Tibial artery (tissue), 4 donors: ENCODE data around the gene C20orf202.

Experiments used
- DNase-seq, 2 donors: peaks; one replicate each; pipeline ENCODE4 v3.0.0-alpha.2; 2019
- H3K27ac ChIP-seq, 2 donors: fragments of 200-600 bp; sonication (generic) in 1 of 2; 1 replicate in 1 of 2; 2 replicates in 1 of 2; pipeline ENCODE4 v1.5.1; 2018 to 2019; ENCODE audit warnings: mild to moderate bottlenecking in 1 of 2
- H3K27me3 ChIP-seq, 2 donors: fragments of 200-600 bp; sonication (generic) in 1 of 2; one replicate each; pipeline versions ENCODE4 v1.5.1 to v1.6.0; 2016 to 2019
- H3K36me3 ChIP-seq, 3 donors: fragments of 200-600 bp; sonication (generic) in 2 of 3; one replicate each; pipeline ENCODE4 v1.5.1; 2016 to 2019; ENCODE audit warnings: mild to moderate bottlenecking in 2 of 3
- H3K4me1 ChIP-seq, 4 donors: fragments of 200-600 bp; sonication (generic) in 2 of 4; 1 replicate in 3 of 4; 2 replicates in 1 of 4; pipeline ENCODE4 v1.5.1; 2016 to 2019
- H3K4me3 ChIP-seq, 2 donors: fragments of 200-600 bp; sonication (generic) in 1 of 2; 1 replicate in 1 of 2; 2 replicates in 1 of 2; pipeline ENCODE4 v1.5.1; 2018 to 2019; ENCODE audit warnings: mild to moderate bottlenecking in 2 of 2
- H3K9me3 ChIP-seq, 3 donors: fragments of 200-600 bp; sonication (generic) in 1 of 3; one replicate each; pipeline ENCODE4 v1.5.1; 2016 to 2019
- CTCF ChIP-seq, 2 experiments: fragments of 200-600 bp in 1 of 2; fragments of 450-650 bp in 1 of 2; IDR thresholded peaks; one replicate each; pipeline ENCODE4 v1.5.1; 2017 to 2019; ENCODE audit warnings: antibody characterized with exemption in 2 of 2, mild to moderate bottlenecking in 1 of 2, moderate library complexity in 1 of 2
- intact Hi-C: fragments of 100-400 bp; cut with DNase I; formaldehyde crosslinking; loops from one replicate; pipeline ENCODE4 v1.15.0; 2023; ENCODE audit warnings: low total_unique reads

Gene C20orf202

DNA sequence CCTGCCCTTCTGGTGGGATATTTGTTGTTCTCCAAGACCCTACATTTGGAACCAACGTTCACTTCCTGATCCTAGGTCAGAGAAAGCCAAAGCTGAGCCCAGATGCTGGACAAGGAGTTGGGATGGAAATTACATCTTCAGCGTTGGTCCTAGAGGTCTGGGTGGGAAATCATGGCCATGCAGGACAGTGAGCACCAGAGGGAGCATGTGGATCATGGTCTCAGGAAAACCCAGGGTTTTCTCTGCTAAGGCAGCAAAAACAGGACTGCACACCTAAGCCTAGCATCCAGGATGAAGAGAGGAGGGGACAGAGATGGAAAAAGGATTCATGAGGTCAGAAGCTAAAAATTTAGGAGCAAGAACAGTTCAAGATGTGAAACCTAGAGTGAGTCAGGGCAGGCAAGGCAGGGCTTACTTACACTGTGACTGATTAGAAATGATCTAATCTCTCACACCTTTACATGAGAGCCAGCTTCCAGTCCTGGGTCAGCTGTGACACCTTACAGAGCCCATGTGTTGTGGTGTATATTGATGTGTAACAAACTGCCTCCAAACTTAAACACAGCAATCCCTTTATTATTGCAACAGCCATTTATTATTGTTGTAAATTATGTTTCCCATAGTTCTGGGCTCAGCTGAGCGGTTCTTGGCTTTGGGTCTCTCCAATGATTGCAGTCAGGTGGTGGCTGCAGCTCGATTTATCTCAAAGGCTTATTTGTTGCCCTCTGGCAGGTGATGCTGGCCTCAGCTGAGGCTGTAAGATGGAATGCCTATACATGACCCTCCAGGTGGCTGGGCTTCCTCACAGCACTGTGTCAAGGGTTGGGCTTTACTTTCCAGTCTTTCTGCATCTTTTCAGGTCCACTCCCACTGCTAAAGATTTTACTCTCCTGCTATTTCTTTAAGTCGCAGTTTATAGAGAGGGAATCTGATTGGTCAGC is 6.5 kb downstream of the C20orf202 start:
- DNase-seq = no peak
- no peak overlapping the region for H3K4me3 ChIP-seq
- H3K27ac ChIP-seq = no peak overlapping the region
- H3K9me3 ChIP-seq = no peaks in the 10 kb centered on the region
- H3K27me3 ChIP-seq = peaks cover 0 to 5% of the 10 kb centered on the region in 2 donors
- TF ChIP-seq CTCF (IDR thresholded peaks at IDR 0.05) = no peak
- H3K4me1 ChIP-seq = no peaks in the 10 kb centered on the region
- H3K36me3 ChIP-seq = no peaks in the 10 kb centered on the region
- intact Hi-C loops = no loop called here

DNA sequence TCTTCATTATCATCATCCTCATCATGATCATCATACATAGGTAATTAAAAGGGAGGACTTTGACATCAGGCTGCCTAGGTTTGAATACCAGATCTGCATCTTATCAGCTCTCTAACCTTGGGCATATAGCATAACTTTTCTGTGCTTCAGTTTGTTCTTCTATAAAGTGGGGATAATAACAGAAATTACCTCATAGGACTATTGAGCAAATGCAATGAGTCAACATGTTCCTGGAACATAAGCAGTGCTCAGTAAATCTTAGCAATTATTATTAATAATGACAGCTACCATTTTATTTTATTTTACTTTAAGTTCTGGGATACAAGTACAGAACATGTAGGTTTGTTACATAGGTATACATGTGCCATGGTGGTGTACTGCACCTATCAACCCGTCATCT is 7.2 kb downstream of the C20orf202 start:
- no peak for TF ChIP-seq CTCF (IDR thresholded peaks at IDR 0.05)
- H3K4me3 ChIP-seq = no peak overlapping the region
- H3K27ac ChIP-seq = no peak overlapping the region
- intact Hi-C loops = no loop called here
- H3K9me3 ChIP-seq = no peaks in the 10 kb centered on the region
- H3K27me3 ChIP-seq = peaks cover 0 to 13% of the 10 kb centered on the region in 2 donors
- DNase-seq = no peak
- H3K4me1 ChIP-seq = no peaks in the 10 kb centered on the region
- no peaks in the 10 kb centered on the region for H3K36me3 ChIP-seq

DNA sequence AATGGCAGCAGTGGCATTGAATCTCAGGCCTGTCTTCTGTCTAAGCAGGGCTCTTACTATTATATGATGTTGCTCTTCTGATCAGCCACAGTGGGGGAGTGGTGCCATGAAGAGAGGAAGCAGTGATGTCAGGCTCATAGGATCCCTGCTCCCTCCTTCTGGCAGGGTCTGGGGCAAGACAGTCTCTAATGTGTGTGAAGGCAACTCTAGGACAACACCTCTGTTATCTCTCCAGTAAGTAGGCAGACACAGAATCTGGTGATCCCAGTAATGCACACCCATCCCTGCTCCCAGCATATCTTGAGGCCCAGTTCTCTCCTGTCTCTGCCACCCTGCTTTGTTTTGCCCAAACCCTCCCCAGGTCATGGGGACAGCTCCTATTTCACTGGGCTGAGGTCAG is 8.8 kb downstream of the C20orf202 start:
- Histone ChIP-seq H3K27ac (no peak overlapping the region), H3K36me3 (no peaks in the 10 kb centered on the region), H3K27me3 (peaks cover 0 to 20% of the 10 kb centered on the region in 2 donors), H3K9me3 (no peaks in the 10 kb centered on the region), H3K4me1 (no peaks in the 10 kb centered on the region), H3K4me3 (no peak overlapping the region)
- intact Hi-C loops = no loop called here
- TF ChIP-seq CTCF (IDR thresholded peaks at IDR 0.05) = no peak
- DNase-seq = no peak

DNA sequence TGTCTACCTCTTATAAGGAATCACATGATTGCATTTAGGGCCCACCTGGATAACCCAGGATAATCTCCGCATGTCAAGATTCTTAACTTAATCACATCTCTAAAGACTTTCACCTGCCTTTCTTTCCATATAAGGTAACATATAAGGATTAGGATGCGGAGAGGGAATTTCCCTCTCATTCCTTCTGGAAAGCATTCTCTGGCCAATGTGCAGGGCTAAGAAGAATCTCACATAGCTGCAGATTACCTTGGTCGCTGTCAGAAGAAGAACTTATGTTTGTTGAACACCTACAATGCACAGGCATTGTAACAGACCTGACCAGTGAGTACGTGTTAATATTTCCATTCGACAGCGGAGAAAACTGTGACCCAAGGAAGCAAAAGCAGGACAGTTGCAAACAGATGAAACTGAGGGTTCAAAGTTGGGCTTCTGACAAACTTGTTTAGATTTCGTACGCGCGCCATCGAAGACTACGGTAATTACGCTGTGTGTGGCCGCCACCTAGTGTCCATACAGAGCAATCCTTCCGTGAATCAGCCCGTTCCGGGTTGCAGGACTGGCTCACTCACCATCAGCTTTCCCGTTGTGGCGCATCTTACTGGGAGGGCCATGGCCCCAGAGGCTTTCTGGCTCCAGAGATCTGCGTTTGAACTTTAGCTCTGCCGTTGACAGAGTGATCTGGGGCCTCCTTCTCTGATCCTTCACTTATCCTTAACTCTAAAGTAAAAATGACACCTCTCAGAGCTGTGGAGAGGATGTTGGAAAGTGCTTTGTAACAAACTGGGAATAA is 9.5 kb downstream of the C20orf202 start:
- TF ChIP-seq CTCF (IDR thresholded peaks at IDR 0.05) = peak; percentile 54 to 70
- intact Hi-C loops = no loop called here
- no peak overlapping the region for H3K4me3 ChIP-seq

DNA sequence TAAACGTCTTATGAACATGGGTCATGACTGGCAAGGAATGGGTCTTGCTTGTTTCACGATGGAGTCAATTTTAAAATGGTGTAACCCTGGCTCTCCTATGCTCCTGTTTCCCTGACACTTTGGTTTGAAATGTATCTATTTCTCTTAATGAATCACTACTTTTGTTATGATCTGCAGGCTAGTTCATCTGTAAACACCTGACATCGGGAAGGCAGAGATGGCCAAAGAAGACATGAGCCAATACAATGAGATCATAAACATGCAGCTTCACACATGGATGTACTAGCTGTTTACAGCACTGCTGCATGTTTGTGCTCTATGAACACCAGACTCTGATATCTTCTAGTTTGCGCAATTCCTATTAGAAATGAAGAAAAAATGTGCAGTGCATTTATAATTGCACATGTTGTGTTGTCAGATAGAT is 11.6 kb downstream of the C20orf202 start:
- no peaks in the 10 kb centered on the region for H3K4me1 ChIP-seq

More for the DNA sequence above, 9.5 kb downstream of the C20orf202 start:
- Histone ChIP-seq H3K9me3 (no peaks in the 10 kb centered on the region), H3K36me3 (no peaks in the 10 kb centered on the region), H3K4me1 (no peaks in the 10 kb centered on the region), H3K27me3 (peaks cover 0 to 23% of the 10 kb centered on the region in 2 donors), H3K27ac (no peak overlapping the region)
- DNase-seq = peak; percentile 70 to 73

More for the DNA sequence above, 11.6 kb downstream of the C20orf202 start:
- no peak overlapping the region for H3K27ac ChIP-seq
- TF ChIP-seq CTCF (IDR thresholded peaks at IDR 0.05) = no peak
- H3K9me3 ChIP-seq = no peaks in the 10 kb centered on the region
- intact Hi-C loops = no loop called here
- no peaks in the 10 kb centered on the region for H3K36me3 ChIP-seq
- H3K4me3 ChIP-seq = no peak overlapping the region
- peaks cover 0 to 23% of the 10 kb centered on the region in 2 donors for H3K27me3 ChIP-seq
- DNase-seq = no peak
